ENCODE results near the gene C3orf20. TPM values are rescaled to one million over a fixed set of nuclear protein-coding genes. Genes with fewer than 3 reads are reported as not detected.

C3orf20 gene
- polyA plus RNA-seq, 6 donors from 2014 or later: not detected

DNA sequence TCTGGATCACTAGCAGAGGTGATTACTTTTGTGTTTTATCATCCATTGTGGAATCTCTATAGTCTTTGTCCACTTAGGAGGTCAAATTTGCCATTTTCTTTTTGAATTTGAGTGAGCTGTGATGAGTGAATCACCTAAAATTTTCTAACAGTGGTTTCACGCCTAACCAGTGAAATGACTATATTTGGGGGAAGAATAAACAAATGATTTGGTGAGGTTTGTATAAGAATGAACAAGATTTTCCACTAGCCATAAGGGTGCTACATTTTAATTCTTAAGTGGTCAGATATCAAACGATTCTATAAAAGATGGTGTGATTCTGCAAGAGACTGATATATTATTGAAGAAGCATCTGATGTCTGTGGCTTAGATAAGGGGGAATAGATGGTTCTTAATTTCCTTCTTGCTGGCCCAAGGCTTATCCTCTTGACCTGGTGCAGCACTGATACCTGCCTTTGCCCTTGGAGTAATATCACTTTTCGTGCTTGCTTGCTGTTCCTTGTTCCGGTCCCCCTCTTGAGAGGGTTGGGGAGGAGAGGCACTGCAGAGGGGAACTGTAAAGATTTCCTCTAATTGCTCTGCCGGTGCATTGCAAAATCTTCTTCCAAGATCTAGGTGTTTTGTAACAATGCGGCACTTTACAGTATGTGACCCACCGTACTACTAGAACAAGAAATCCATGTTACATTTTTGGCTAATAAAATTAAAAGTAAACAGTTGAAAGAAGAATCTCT, 14.5 kb downstream of the C3orf20 start:
- Mint-ChIP-seq H3K4me1 (peaks cover 11 to 32% (median 29%) of the 10 kb centered on the region in 3 donors), H3K9me3 (peaks cover 0 to 21% (median 4%) of the 10 kb centered on the region in 7 donors), H3K27me3 (peaks cover 0 to 11% (median 5%) of the 10 kb centered on the region in 3 donors), H3K27ac (peak overlapping the region in 1 of 6 donors; percentile 6), H3K4me3 (peak overlapping the region in 1 of 8 donors; percentile 2), H3K36me3 (no peaks in the 10 kb centered on the region)
- DNase-seq (no peak), ATAC-seq (ENCODE audit: low read depth in 2 of 2) (no peak)

DNA sequence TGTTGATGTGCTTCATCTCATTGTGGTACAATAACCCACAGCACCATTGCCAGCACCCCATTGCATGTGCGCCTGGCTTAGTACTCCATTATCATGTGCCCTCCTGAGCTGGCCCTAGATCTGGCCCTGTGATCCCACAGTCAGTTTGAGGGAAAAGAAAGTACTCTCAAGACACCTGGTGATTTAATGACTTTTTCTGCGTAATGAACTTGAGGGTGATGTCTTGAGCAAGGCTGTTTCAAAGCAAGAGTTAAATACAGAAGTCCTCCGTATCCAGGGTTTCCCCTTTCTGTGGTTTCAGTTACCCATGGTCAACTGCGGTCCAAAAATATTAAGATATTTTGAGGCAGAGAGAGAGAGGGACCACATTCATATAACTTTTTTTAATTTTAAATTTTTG, 16.3 kb downstream of the C3orf20 start:
- H3K9me3 Mint-ChIP-seq: peaks cover 0 to 22% (median 4%) of the 10 kb centered on the region in 7 donors
- no peaks in the 10 kb centered on the region for H3K36me3 Mint-ChIP-seq
- H3K27ac Mint-ChIP-seq: no peak overlapping the region
- H3K4me1 Mint-ChIP-seq: peaks cover 11 to 27% (median 22%) of the 10 kb centered on the region in 3 donors
- DNase-seq (no peak), ATAC-seq (ENCODE audit: low read depth in 2 of 2) (peak; percentile 49 to 50)
- peaks cover 0 to 11% (median 5%) of the 10 kb centered on the region in 3 donors for H3K27me3 Mint-ChIP-seq
- peak overlapping the region in 1 of 8 donors; percentile 76 for H3K4me3 Mint-ChIP-seq

DNA sequence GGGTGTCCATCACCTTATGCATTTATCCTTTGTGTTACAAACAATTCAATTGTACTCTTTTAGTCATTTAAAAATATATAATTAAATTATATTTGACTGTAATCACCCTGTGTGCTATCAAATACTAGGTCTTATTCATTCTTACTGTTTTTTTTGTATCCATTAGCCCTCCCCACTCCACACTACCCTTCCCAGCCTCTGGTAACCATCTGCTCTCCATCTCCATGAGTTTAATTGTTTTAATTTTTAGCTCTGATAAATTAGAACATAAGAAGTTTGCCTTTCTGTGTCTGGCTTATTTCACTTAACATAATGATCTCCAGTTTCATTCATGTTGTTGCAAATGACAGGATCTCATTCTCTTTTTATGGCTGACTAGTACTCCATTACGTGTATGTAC, 16.8 kb downstream of the C3orf20 start:
- Mint-ChIP-seq H3K4me3 (no peak overlapping the region), H3K27me3 (peaks cover 0 to 11% (median 5%) of the 10 kb centered on the region in 3 donors), H3K9me3 (peaks cover 0 to 22% (median 4%) of the 10 kb centered on the region in 7 donors), H3K36me3 (no peaks in the 10 kb centered on the region), H3K27ac (peak overlapping the region in 1 of 6 donors; percentile 24), H3K4me1 (peaks cover 11 to 27% (median 22%) of the 10 kb centered on the region in 3 donors)
- no peak for DNase-seq
- no peak for ATAC-seq (ENCODE audit: low read depth in 2 of 2)

DNA sequence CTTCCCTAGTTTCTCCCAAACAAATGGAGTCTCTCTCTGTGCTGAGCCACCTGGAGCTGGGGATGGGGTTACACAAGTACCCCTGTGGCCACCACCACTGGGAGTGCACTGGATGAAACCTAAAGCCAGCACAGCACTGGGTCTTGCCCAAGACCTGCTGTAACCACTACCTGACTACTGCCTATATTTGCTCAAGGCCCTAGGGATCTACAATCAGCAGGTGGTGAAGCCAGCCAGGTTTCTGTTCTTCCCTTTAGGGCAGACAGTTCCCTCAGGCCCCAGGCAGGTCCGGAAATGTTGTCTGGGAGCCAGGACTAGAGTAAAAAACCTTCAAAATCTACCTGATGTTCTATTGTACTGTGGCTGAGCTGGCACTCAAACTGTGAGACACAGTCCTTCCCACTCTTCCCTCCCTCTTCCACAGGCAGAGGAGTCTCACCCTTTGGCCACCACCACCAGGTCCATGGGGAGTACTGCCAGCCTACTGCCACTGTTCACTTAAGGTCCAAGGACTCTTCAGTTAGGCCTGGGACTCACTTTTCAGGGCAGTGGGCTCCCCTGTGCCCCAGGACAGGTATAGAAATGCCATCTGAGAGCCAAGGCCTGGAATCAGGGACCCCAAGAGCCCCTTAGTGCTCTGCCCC, 23.8 kb downstream of the C3orf20 start:
- Mint-ChIP-seq H3K4me3 (no peak overlapping the region), H3K36me3 (peaks cover 0 to 15% of the 10 kb centered on the region in 2 donors), H3K27ac (no peak overlapping the region), H3K4me1 (no peaks in the 10 kb centered on the region), H3K9me3 (peaks cover 2 to 13% (median 6%) of the 10 kb centered on the region in 7 donors), H3K27me3 (peaks cover 0 to 5% (median 0%) of the 10 kb centered on the region in 3 donors)
- ATAC-seq (ENCODE audit: low read depth in 2 of 2) (no peak), DNase-seq (no peak)

DNA sequence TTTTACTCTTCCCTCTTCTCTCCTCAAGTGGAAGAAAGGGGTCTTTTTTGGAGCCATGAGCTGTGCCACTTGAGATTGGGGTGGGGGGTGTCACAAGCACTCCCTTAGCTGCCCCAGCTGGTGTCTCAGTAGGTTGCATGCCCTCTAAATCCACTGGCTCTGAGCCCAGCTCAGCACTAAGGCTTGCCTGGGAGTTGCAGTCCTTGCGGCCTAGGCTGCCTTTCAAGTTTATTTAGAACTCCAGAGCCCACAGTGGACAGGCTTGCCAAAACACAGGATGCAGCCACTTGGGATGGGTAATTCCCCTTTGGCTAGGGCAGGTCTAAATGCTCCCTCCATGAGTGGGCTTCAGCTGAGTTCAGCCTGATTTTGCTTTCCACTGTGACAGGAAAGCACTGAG, 24.7 kb downstream of the C3orf20 start:
- Mint-ChIP-seq H3K4me3 (no peak overlapping the region), H3K36me3 (peaks cover 0 to 15% of the 10 kb centered on the region in 2 donors), H3K4me1 (no peaks in the 10 kb centered on the region), H3K27ac (no peak overlapping the region), H3K9me3 (peaks cover under 1 to 6% (median 4%) of the 10 kb centered on the region in 7 donors), H3K27me3 (no peaks in the 10 kb centered on the region)
- ATAC-seq (ENCODE audit: low read depth in 2 of 2): no peak
- DNase-seq: no peak

DNA sequence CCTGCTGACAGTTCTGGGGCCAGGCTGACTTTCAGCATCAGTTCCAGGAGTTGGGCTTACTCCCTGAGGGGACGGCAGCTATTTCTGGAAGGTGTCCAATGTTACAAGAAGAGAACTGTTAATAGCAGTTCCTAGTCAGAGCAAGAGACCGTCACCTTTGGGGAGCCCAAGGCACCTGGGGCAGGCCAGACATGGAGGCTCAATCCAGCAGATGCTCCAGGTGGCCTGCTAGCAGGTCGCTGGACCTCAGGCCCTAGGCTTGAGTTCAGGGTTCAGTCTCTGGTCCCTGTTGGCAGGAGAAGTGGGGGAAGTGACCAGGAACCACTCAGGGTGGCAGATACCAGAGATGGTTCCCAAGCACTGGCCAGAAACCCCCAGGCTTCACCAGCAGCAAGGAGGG, 25.9 kb downstream of the C3orf20 start:
- Mint-ChIP-seq H3K4me1 (no peaks in the 10 kb centered on the region), H3K27me3 (no peaks in the 10 kb centered on the region)
- no peak for DNase-seq

DNA sequence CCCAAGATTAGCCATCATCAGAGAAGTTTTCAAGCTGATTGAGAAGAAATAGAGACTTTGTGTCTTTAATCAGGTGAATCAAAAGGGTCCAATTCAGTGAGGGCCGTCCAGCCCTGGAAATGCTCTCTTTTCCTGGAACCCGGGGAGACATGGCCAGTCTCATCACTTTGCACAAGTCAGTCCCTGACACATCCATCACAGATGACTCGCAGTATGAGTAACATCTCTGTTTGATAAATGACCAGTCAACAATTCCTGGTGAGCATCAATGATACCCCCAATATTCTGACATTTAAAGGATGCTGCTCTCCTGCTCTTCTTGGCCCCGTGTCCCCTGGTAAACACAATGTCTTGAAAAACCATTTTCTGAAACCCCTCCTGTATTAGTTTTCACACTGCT, 26.7 kb downstream of the C3orf20 start:
- no peaks in the 10 kb centered on the region for H3K4me1 Mint-ChIP-seq
- peaks cover 0 to 6% (median 4%) of the 10 kb centered on the region in 7 donors for H3K9me3 Mint-ChIP-seq
- no peak overlapping the region for H3K27ac Mint-ChIP-seq
- DNase-seq (no peak), ATAC-seq (ENCODE audit: low read depth in 2 of 2) (no peak)
- no peaks in the 10 kb centered on the region for H3K27me3 Mint-ChIP-seq
- H3K4me3 Mint-ChIP-seq: no peak overlapping the region
- H3K36me3 Mint-ChIP-seq: peaks cover 0 to 15% of the 10 kb centered on the region in 2 donors

More for the DNA sequence above, 25.9 kb downstream of the C3orf20 start:
- Mint-ChIP-seq H3K27ac (no peak overlapping the region), H3K4me3 (no peak overlapping the region), H3K36me3 (peaks cover 0 to 15% of the 10 kb centered on the region in 2 donors), H3K9me3 (peaks cover 0 to 6% (median 4%) of the 10 kb centered on the region in 7 donors)
- no peak for ATAC-seq (ENCODE audit: low read depth in 2 of 2)

DNA sequence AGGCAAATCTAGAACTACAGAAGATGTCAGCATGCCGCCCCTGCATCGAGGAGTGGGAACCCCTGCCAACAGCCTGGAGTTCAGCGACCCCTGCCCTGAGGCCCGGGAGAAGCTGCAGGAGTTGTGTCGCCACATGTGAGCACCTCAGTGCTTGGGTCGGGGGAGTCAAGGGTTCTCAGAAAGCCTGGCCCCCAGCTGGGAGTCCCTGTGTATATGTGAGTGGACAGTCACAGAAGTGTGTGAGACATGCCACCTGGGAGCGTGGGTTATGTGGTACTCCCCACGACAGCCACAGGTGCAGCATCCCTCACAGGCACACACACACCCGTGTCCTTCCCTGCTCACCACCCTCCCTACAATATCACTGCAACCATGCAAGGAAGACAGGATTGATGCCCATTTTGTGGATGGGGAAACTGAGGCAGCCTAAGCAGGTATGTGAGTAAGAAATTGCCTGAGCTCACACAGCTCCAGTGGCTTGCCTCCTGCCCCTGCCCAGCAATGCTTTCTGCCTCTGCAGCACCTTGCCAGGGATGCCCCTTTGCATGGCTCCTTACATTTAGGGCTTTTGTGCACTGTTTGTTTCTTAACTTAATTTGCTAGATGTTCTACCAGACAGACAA, 28.3 kb downstream of the C3orf20 start:
- H3K9me3 Mint-ChIP-seq: peaks cover 0 to 2% (median 1%) of the 10 kb centered on the region in 7 donors
- no peaks in the 10 kb centered on the region for H3K27me3 Mint-ChIP-seq
- peaks cover 0 to 10% of the 10 kb centered on the region in 2 donors for H3K36me3 Mint-ChIP-seq
- DNase-seq: no peak
- no peak for ATAC-seq (ENCODE audit: low read depth in 2 of 2)
- H3K4me3 Mint-ChIP-seq: no peak overlapping the region
- H3K4me1 Mint-ChIP-seq: no peaks in the 10 kb centered on the region
- no peak overlapping the region for H3K27ac Mint-ChIP-seq

DNA sequence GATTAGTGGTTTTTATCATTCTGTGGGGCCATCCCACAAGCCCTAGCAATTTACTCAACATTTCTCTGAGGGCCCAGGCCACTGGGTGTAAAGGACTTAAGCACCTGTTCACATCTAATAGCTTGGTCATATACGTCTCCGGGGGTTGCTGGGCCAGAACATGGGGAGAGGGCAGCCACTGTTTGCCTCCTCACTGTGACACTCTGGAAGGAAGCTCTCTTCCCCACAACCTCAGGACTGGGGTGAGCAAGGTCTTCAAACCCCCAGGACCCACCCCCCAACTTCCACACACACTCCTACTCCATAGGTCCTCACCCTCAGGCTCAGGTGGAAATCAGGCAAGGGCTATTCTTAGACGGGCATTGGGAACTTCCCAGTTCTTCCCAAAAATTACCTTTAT, 28.9 kb downstream of the C3orf20 start:
- Mint-ChIP-seq H3K27me3 (no peaks in the 10 kb centered on the region), H3K4me3 (no peak overlapping the region), H3K27ac (no peak overlapping the region), H3K4me1 (no peaks in the 10 kb centered on the region), H3K36me3 (peaks cover 0 to 4% of the 10 kb centered on the region in 2 donors), H3K9me3 (peaks cover 0 to 4% (median 0%) of the 10 kb centered on the region in 7 donors)
- ATAC-seq (ENCODE audit: low read depth in 2 of 2) (no peak), DNase-seq (no peak)

DNA sequence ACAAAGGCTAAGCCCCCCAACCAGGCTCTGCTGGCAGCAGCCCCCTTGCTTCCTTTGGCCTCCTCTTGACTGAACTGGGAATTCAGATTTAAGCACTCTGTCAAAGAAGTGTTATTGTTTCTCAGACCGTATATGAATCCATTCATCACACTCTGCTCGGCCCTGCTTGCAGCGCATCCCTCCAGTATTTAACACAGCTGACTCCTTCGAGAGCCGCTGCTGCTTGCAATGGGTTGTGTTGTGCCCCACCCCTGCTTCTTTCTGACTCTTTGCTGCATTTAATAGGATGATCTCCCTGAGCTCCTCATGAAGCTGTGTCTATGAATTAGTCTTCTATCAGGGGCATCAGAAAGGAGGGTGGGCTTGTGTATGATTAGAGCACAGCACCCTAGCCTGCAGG, 31.2 kb downstream of the C3orf20 start:
- DNase-seq (no peak), ATAC-seq (ENCODE audit: low read depth in 2 of 2) (no peak)
- H3K36me3 Mint-ChIP-seq: no peaks in the 10 kb centered on the region
- no peak overlapping the region for H3K27ac Mint-ChIP-seq
- peaks cover 0 to 16% (median 2%) of the 10 kb centered on the region in 7 donors for H3K9me3 Mint-ChIP-seq
- H3K27me3 Mint-ChIP-seq: no peaks in the 10 kb centered on the region
- no peak overlapping the region for H3K4me3 Mint-ChIP-seq
- no peaks in the 10 kb centered on the region for H3K4me1 Mint-ChIP-seq

DNA sequence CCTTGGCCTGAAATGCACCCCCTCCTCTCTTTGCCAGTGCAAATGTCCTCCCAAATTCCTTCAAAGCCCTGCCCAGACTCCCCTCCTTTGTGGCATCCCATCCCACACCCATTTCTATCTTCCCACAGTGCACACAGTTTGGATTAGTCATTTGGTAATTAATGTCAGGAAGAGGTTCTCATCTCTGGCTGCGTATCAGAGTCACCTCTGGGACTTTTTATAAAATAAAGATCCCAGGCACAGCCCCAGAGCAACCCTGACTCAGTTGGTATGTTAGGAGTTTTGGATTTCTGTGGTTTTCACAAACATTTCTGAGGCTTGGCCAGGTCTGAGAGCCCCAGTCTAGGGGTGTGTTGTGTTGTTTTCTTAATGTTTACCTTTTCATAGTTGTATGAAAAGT, 41.6 kb downstream of the C3orf20 start:
- Mint-ChIP-seq H3K4me3 (no peak overlapping the region), H3K36me3 (peaks cover 4 to 12% of the 10 kb centered on the region in 2 donors), H3K27me3 (peaks cover 0 to 21% (median 0%) of the 10 kb centered on the region in 3 donors), H3K27ac (no peak overlapping the region), H3K9me3 (peaks cover 4 to 22% (median 14%) of the 10 kb centered on the region in 7 donors), H3K4me1 (peaks cover 0 to 7% (median 5%) of the 10 kb centered on the region in 3 donors)
- DNase-seq (no peak), ATAC-seq (ENCODE audit: low read depth in 2 of 2) (no peak)

DNA sequence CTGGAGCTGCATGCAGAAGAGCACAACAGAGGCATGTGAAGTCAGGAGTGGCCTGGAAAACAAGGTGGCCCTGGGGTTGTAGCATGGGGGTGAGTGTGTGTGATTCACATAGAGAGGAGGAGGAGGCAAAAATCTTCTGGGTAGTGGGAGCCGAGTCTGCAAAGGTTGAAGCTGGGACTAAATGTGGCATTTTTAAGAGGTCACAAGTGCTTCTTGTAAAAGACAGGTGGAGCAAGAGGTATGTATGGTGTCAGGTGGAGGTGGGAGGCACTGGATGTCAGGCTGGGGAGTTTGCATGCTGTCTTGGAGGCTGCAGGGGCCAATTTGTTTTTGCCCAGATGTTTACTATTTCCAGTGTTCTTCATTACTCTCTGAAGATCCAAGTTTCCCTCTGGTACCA, 42.4 kb downstream of the C3orf20 start:
- Mint-ChIP-seq H3K9me3 (peaks cover 4 to 15% (median 9%) of the 10 kb centered on the region in 7 donors), H3K27ac (peak overlapping the region in 1 of 6 donors; percentile 30), H3K4me1 (peaks cover 0 to 10% (median 5%) of the 10 kb centered on the region in 3 donors), H3K36me3 (peaks cover 4 to 15% of the 10 kb centered on the region in 2 donors), H3K4me3 (no peak overlapping the region), H3K27me3 (peaks cover 0 to 21% (median 0%) of the 10 kb centered on the region in 3 donors)
- DNase-seq (no peak), ATAC-seq (ENCODE audit: low read depth in 2 of 2) (no peak)

DNA sequence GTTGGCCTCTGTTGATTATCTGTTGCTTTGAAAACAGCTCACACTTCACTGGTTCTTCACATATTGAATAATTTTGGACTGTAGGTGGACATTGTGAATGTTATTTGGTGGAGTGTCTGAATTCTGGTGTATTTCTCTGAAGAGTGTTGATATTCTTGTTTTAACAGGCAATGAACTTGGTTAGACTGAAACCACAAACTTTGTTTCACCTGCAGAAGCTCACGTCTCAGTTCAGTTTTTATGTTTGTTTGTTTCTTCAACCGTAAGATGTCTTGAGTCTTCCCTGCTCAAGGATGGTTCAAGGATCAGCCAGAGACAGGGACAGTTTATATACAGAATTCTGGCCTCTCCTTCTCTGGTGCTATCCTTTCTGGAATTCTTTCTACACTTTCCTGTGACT, 43.6 kb downstream of the C3orf20 start:
- Mint-ChIP-seq H3K4me3 (no peak overlapping the region), H3K9me3 (peaks cover 0 to 4% (median 1%) of the 10 kb centered on the region in 7 donors), H3K4me1 (peaks cover 0 to 10% (median 5%) of the 10 kb centered on the region in 3 donors), H3K27me3 (peaks cover 0 to 16% (median 0%) of the 10 kb centered on the region in 3 donors), H3K27ac (no peak overlapping the region), H3K36me3 (peaks cover 4 to 8% of the 10 kb centered on the region in 2 donors)
- ATAC-seq (ENCODE audit: low read depth in 2 of 2): no peak
- no peak for DNase-seq

All from naive B cell (primary cell).